Colonic mucosa (tissue), 4 donors: ENCODE results near the gene FAM114A2. TPM values are rescaled to one million over a fixed set of nuclear protein-coding genes. Genes with fewer than 3 reads are reported as not detected.

Experiments
- DNase-seq: peaks from one replicate; pipeline ENCODE4 v3.0.0-alpha.2; 2020
- H3K27ac ChIP-seq: fragments of 200-600 bp; one replicate; pipeline ENCODE4 v1.8.0; 2021
- H3K27me3 ChIP-seq: fragments of 200-600 bp; one replicate; pipeline ENCODE4 v1.8.0; 2021
- H3K36me3 ChIP-seq: fragments of 200-600 bp; one replicate; pipeline ENCODE4 v1.8.0; 2021
- H3K4me1 ChIP-seq: fragments of 200-600 bp; one replicate; pipeline ENCODE4 v1.8.0; 2021; ENCODE audit warnings: mild to moderate bottlenecking
- H3K4me3 ChIP-seq: fragments of 200-600 bp; one replicate; pipeline ENCODE4 v1.8.0; 2021
- H3K9ac ChIP-seq, 2 donors: one replicate each; pipeline ENCODE4 v1.7.0; 2013; ENCODE audit warnings: control low read depth in 2 of 2, low read depth in 2 of 2, low read length in 2 of 2
- H3K9me3 ChIP-seq: fragments of 200-600 bp; one replicate; pipeline ENCODE4 v1.8.0; 2021
- CTCF ChIP-seq: fragments of 200-600 bp; IDR thresholded peaks from one replicate; pipeline ENCODE4 v1.8.0; 2022; ENCODE audit warnings: antibody characterized with exemption, mild to moderate bottlenecking
- intact Hi-C: fragments of 100-400 bp; cut with DNase I; formaldehyde crosslinking; loops from one replicate; pipeline ENCODE4 v1.14.1; 2022
- total RNA-seq, 2 donors: library from RNA; stranded (reverse); fragmentation: NEBNext Ultra II Directional in 1 of 2; extraction: Animal tissue kit (Norgen Biotek cat#: 25700) in 1 of 2; gene quantifications; one replicate each; pipeline ENCODE4 v1.2.1, GENCODE V29; 2021
- donor health status: healthy.
- donor health status: DM: no; HTN: no; CAD: no.
- donor health status: DM: no; HTN: no; CAD: no.

FAM114A2 gene
- total RNA-seq, 2 donors from 2014 or later, result 15.8 to 16.0 TPM

DNA sequence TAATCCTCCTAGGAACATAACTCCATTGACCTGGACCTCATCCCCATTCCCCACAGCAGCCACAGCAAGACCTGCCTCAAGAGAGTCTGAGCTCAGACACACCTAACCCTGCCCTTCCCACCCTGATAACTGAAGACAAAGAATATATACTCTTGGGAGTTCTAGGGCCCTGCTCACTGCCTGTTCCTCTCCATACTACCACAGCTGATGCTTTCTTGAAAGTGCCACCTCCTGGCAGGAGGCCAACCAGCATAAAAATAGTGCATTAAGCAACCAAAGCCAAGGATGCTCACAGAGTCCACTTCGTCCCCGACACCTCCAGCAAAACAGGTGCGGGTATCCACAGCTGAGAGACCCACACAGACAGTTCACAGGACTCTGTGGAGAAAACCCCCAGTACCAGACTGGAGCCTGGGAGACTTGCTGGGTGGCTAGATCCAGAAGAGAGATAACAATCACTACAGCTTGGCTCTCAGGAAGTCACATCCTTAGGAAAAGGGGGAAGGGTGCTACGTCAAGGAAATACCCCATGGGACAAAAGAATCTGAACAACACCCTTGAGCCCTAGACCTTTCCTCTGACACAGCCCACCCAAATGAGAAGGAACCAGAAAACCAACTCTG is 23.5 kb downstream of the FAM114A2 start:
- H3K9ac ChIP-seq, result no peak overlapping the region
- DNase-seq, result no peak
- no peak overlapping the region for H3K4me3 ChIP-seq
- intact Hi-C loops, result no loop called here
- no peak for TF ChIP-seq CTCF
- no peaks in the 10 kb centered on the region for H3K4me1 ChIP-seq
- no peak overlapping the region for H3K27ac ChIP-seq
- H3K27me3 ChIP-seq, result no peaks in the 10 kb centered on the region
- H3K9me3 ChIP-seq, result no peaks in the 10 kb centered on the region
- H3K36me3 ChIP-seq, result no peaks in the 10 kb centered on the region

- intact Hi-C loops, result no loop called here
- Histone ChIP-seq H3K27me3 (no peaks in the 10 kb centered on the region), H3K4me3 (no peak overlapping the region), H3K36me3 (no peaks in the 10 kb centered on the region), H3K9ac (no peak overlapping the region), H3K27ac (no peak overlapping the region), H3K9me3 (no peaks in the 10 kb centered on the region), H3K4me1 (no peaks in the 10 kb centered on the region)
- TF ChIP-seq CTCF, result no peak
- no peak for DNase-seq
These were observed 28.1 kb downstream of the FAM114A2 start for GRCh38 chr5:154010660-154011059.

- no peak for TF ChIP-seq CTCF
- Histone ChIP-seq H3K9ac (no peak overlapping the region), H3K9me3 (no peaks in the 10 kb centered on the region), H3K4me1 (no peaks in the 10 kb centered on the region), H3K36me3 (no peaks in the 10 kb centered on the region), H3K4me3 (no peak overlapping the region), H3K27ac (no peak overlapping the region), H3K27me3 (no peaks in the 10 kb centered on the region)
- intact Hi-C loops, result no loop called here
- DNase-seq, result no peak
These were observed 33.1 kb downstream of the FAM114A2 start for GRCh38 chr5:154005648-154006047.

DNA sequence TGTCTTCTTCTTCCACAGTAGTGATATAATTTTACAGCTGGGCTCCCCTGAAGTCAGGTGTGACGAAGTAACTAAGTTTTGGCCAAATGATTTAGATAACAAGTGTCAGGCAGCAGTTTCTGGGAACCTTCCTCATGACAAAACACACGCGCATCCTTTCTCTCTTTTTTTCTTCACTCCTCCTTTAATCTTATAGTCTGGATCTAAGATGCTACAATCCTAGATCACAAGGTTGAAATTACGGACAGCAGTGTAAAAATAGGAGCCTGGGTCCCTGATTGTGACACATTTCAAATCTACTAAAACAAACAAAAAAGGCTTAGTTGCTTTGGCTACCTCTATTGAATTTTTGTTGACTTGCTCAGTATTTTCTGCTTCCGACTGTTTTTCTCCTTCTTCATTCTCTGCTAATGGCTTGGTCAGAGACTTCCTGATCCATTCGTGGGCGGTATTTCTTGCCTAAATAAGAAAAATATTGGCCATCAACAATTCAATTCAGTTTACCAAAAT is 36.1 kb downstream of the FAM114A2 start:
- Histone ChIP-seq H3K4me1 (no peaks in the 10 kb centered on the region), H3K9me3 (no peaks in the 10 kb centered on the region), H3K27ac (peak overlapping the region; percentile 32), H3K4me3 (no peak overlapping the region), H3K9ac (no peak overlapping the region), H3K36me3 (no peaks in the 10 kb centered on the region), H3K27me3 (no peaks in the 10 kb centered on the region)
- DNase-seq, result no peak
- intact Hi-C loops, result no loop called here
- TF ChIP-seq CTCF, result no peak

- H3K4me3 ChIP-seq, result no peak overlapping the region
- peak overlapping the region; percentile 32 for H3K27ac ChIP-seq
- H3K27me3 ChIP-seq, result no peaks in the 10 kb centered on the region
- DNase-seq, result no peak
- TF ChIP-seq CTCF, result no peak
- H3K9ac ChIP-seq, result no peak overlapping the region
- no peaks in the 10 kb centered on the region for H3K36me3 ChIP-seq
- H3K9me3 ChIP-seq, result no peaks in the 10 kb centered on the region
- intact Hi-C loops, result no loop called here
- H3K4me1 ChIP-seq, result no peaks in the 10 kb centered on the region
These were observed 36.6 kb downstream of the FAM114A2 start for GRCh38 chr5:154002093-154002492.
